Uterus (tissue), 4 donors: Measurements from ENCODE around the gene KCNAB1. TPM values are rescaled to one million over a fixed set of nuclear protein-coding genes. Genes with fewer than 3 reads are reported as not detected.

Source experiments
- DNase-seq, 2 donors: peaks; one replicate each; pipeline ENCODE4 v3.0.0-alpha.2; 2019 to 2020
- H3K27ac ChIP-seq, 2 donors: fragments of 200-600 bp; sonication (generic); 1 replicate in 1 of 2; 2 replicates in 1 of 2; pipeline ENCODE4 v1.5.1; 2016 to 2018
- H3K27me3 ChIP-seq, 2 donors: fragments of 200-600 bp; sonication (generic); one replicate each; pipeline ENCODE4 v1.5.1; 2018 to 2019; ENCODE audit warnings: control low read depth in 1 of 2
- H3K36me3 ChIP-seq, 2 donors: fragments of 200-600 bp; sonication (generic); one replicate each; pipeline ENCODE4 v1.5.1; 2019; ENCODE audit warnings: control low read depth in 1 of 2
- H3K4me1 ChIP-seq, 2 donors: fragments of 200-600 bp; sonication (generic); one replicate each; pipeline ENCODE4 v1.5.1; 2018 to 2019; ENCODE audit warnings: control low read depth in 1 of 2
- H3K4me3 ChIP-seq, 2 donors: fragments of 200-600 bp; sonication (generic); 1 replicate in 1 of 2; 2 replicates in 1 of 2; pipeline ENCODE4 v1.5.1; 2018 to 2019; ENCODE audit warnings: mild to moderate bottlenecking in 1 of 2
- H3K9me3 ChIP-seq, 2 donors: fragments of 200-600 bp; sonication (generic); one replicate each; pipeline ENCODE4 v1.5.1; 2019; ENCODE audit warnings: control low read depth in 1 of 2
- POLR2A ChIP-seq, 2 donors: fragments of 450-650 bp; IDR thresholded peaks; one replicate each; pipeline ENCODE4 v1.6.1; 2016; ENCODE audit warnings: antibody characterized with exemption in 2 of 2, mild to moderate bottlenecking in 1 of 2, moderate library complexity in 1 of 2
- intact Hi-C: fragments of 100-400 bp; cut with DNase I; formaldehyde crosslinking; loops from one replicate; pipeline ENCODE4 v1.15.1; 2023; ENCODE audit warnings: low total_unique reads
- total RNA-seq, 4 donors: library from RNA; depleted of rRNA in 3 of 4; stranded (reverse); fragments of >200 nt in 3 of 4; gene quantifications; one replicate each; pipeline versions ENCODE4 v1.1.0 to v1.2.4, GENCODE V29; 2014 to 2023
- TF ChIP-seq, protein P1 (sequence below), 4 experiments: fragments of 200-600 bp in 2 of 4; fragments of 450-650 bp in 2 of 4; sonication (generic) in 2 of 4; IDR thresholded peaks; one replicate each; pipeline ENCODE4 v1.5.1; 2016 to 2019; ENCODE audit warnings: antibody characterized with exemption in 4 of 4, mild to moderate bottlenecking in 2 of 4, moderate library complexity in 1 of 4
- donor health status: DM: yes; HTN: yes; CAD: no.

KCNAB1 gene
- total RNA-seq, 4 donors from 2014 or later = 1.3 to 12.8 (median 6.8) TPM

- H3K27ac ChIP-seq = no peak overlapping the region
- H3K27me3 ChIP-seq = no peaks in the 10 kb centered on the region
- H3K4me1 ChIP-seq = no peaks in the 10 kb centered on the region
- intact Hi-C loops = no loop called here
- no peak for DNase-seq
- H3K36me3 ChIP-seq = no peaks in the 10 kb centered on the region
- H3K4me3 ChIP-seq = no peak overlapping the region
- TF ChIP-seq POLR2A (IDR thresholded peaks at IDR 0.05) = no peak
- TF ChIP-seq, protein P1, sequence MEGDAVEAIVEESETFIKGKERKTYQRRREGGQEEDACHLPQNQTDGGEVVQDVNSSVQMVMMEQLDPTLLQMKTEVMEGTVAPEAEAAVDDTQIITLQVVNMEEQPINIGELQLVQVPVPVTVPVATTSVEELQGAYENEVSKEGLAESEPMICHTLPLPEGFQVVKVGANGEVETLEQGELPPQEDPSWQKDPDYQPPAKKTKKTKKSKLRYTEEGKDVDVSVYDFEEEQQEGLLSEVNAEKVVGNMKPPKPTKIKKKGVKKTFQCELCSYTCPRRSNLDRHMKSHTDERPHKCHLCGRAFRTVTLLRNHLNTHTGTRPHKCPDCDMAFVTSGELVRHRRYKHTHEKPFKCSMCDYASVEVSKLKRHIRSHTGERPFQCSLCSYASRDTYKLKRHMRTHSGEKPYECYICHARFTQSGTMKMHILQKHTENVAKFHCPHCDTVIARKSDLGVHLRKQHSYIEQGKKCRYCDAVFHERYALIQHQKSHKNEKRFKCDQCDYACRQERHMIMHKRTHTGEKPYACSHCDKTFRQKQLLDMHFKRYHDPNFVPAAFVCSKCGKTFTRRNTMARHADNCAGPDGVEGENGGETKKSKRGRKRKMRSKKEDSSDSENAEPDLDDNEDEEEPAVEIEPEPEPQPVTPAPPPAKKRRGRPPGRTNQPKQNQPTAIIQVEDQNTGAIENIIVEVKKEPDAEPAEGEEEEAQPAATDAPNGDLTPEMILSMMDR (IDR thresholded peaks at IDR 0.05) = no peak
- no peaks in the 10 kb centered on the region for H3K9me3 ChIP-seq
These were observed 85.8 kb downstream of the KCNAB1 start for GRCh38 chr3:156206157-156206556.

DNA sequence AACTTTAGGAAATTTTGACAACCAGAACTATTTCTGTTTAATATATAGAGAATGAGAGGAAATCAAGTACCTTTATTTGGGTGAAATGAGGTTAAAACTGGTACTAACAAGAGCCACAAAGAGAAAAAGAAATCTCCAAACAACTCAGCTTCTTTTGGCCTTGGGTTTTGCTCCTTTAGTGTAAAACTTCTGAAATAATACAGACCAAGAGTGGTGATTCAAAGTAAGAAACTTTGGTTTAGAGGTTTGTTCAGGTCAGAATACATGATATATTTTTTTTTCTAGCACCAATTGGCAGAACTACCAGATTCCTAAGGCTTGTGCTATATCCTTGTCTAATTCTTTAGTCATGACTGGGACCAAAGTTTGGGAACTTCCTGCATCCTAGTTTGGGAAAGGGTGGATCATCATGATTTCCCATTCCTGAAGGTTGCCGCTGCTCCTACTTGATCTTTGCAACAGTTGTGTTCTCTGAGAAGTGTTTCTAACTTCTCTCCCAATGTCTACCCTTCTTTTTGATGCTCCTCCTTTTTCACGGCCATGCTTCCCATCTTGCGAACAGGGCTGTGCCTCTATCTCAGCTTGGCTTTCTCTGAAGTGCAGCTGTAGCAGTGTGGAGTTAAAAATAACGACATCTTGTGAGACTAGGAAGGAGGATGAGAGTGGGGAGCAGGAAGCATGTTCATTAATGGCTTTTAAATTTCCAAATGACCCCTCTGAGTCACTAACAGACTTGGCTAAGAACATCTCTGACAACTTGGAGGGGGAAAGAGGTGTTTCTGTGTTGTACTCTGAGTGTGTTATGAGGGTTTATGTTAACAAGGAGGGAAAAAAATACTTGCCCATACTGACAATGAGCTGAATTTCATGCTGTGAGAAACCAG is 87.7 kb downstream of the KCNAB1 start:
- Histone ChIP-seq H3K27ac (no peak overlapping the region), H3K4me1 (no peaks in the 10 kb centered on the region), H3K4me3 (no peak overlapping the region), H3K36me3 (no peaks in the 10 kb centered on the region), H3K9me3 (no peaks in the 10 kb centered on the region), H3K27me3 (no peaks in the 10 kb centered on the region)
- intact Hi-C loops = no loop called here
- DNase-seq = no peak
- TF ChIP-seq, protein P1 (IDR thresholded peaks at IDR 0.05) = no peak
- TF ChIP-seq POLR2A (IDR thresholded peaks at IDR 0.05) = no peak

- intact Hi-C loops = no loop called here
- H3K4me3 ChIP-seq = no peak overlapping the region
- no peaks in the 10 kb centered on the region for H3K27me3 ChIP-seq
- H3K36me3 ChIP-seq = no peaks in the 10 kb centered on the region
- no peaks in the 10 kb centered on the region for H3K9me3 ChIP-seq
- TF ChIP-seq, protein P1 (IDR thresholded peaks at IDR 0.05) = no peak
- no peak for TF ChIP-seq POLR2A (IDR thresholded peaks at IDR 0.05)
- no peak overlapping the region for H3K27ac ChIP-seq
- no peak for DNase-seq
- no peaks in the 10 kb centered on the region for H3K4me1 ChIP-seq
These were observed 89.4 kb downstream of the KCNAB1 start for GRCh38 chr3:156209631-156210335.

- no peaks in the 10 kb centered on the region for H3K4me1 ChIP-seq
- H3K4me3 ChIP-seq = no peak overlapping the region
- no peak for DNase-seq
- no peaks in the 10 kb centered on the region for H3K36me3 ChIP-seq
- TF ChIP-seq, protein P1 (IDR thresholded peaks at IDR 0.05) = no peak
- TF ChIP-seq POLR2A (IDR thresholded peaks at IDR 0.05) = no peak
- intact Hi-C loops = no loop called here
- H3K27me3 ChIP-seq = no peaks in the 10 kb centered on the region
- no peaks in the 10 kb centered on the region for H3K9me3 ChIP-seq
- no peak overlapping the region for H3K27ac ChIP-seq
These were observed 91.2 kb downstream of the KCNAB1 start for GRCh38 chr3:156211583-156211982.

- intact Hi-C loops = no loop called here
- Histone ChIP-seq H3K36me3 (no peaks in the 10 kb centered on the region), H3K27ac (no peak overlapping the region), H3K27me3 (no peaks in the 10 kb centered on the region), H3K4me3 (no peak overlapping the region), H3K4me1 (no peaks in the 10 kb centered on the region), H3K9me3 (no peaks in the 10 kb centered on the region)
- no peak for TF ChIP-seq POLR2A (IDR thresholded peaks at IDR 0.05)
- TF ChIP-seq, protein P1 (IDR thresholded peaks at IDR 0.05) = no peak
- DNase-seq = no peak
These were observed 94.3 kb downstream of the KCNAB1 start for GRCh38 chr3:156214676-156215075.
